HEK293 (cell line): ENCODE results near the gene ANO6.

Experiments used
- CTCF ChIA-PET: fragments of 350-600 bp; formaldehyde crosslinking; extraction: SDS; loops from one replicate; lab custom pipeline; 2021; ENCODE audit warnings: antibody characterized with exemption; lab: Yijun Ruan, JAX
- POLR2A ChIA-PET: fragments of 300-600 bp; formaldehyde crosslinking; extraction: SDS; loops from one replicate; lab custom pipeline; 2020; ENCODE audit warnings: antibody characterized with exemption, inconsistent platforms; lab: Yijun Ruan, JAX
- H3K27ac ChIP-seq: fragments of 200-500 bp; sonication (Bioruptor generic); 2 replicates; pipeline ENCODE4 v1.5.1; 2014; ENCODE audit warnings: low read depth, low read length, control low read depth, inconsistent platforms; ENCODE audit errors: extremely low read depth
- H3K36me3 ChIP-seq, 2 experiments: fragments of 200-500 bp in 1 of 2; sonication (Bioruptor generic) in 1 of 2; 1 replicate in 1 of 2; 2 replicates in 1 of 2; pipeline ENCODE4 v1.5.1; 2014 to 2017; ENCODE audit warnings: inconsistent platforms in 2 of 2, low read length in 2 of 2; ENCODE audit not compliant: control insufficient read depth in 2 of 2, insufficient read depth in 1 of 2
- H3K4me1 ChIP-seq: fragments of 200-500 bp; sonication (Bioruptor generic); 2 replicates; pipeline ENCODE4 v1.5.1; 2014; ENCODE audit warnings: mild to moderate bottlenecking, low read length, inconsistent platforms; ENCODE audit not compliant: control insufficient read depth, insufficient read depth
- H3K4me3 ChIP-seq: 2 replicates; pipeline ENCODE4 v1.5.1; 2011; ENCODE audit warnings: low read depth, mild to moderate bottlenecking, control low read depth, low read length, moderate library complexity
- H3K9me3 ChIP-seq: fragments of 200-500 bp; sonication (Bioruptor generic); 2 replicates; pipeline ENCODE4 v1.5.1; 2014; ENCODE audit warnings: low read depth, low read length, inconsistent platforms; ENCODE audit not compliant: control insufficient read depth, insufficient read depth
- BCL11A ChIP-seq: fragments of 450-650 bp; formaldehyde crosslinking; IDR thresholded peaks from 2 replicates; pipeline ENCODE4 v1.5.1; 2016; ENCODE audit warnings: low read depth, missing biosample characterization, missing genetic modification characterization
- FEZF1 ChIP-seq: fragments of 450-650 bp; formaldehyde crosslinking; IDR thresholded peaks from 2 replicates; pipeline ENCODE4 v1.5.1; 2016; ENCODE audit warnings: missing biosample characterization, missing genetic modification characterization
- KLF7 ChIP-seq: fragments of 450-650 bp; formaldehyde crosslinking; IDR thresholded peaks from 2 replicates; pipeline ENCODE4 v1.5.1; 2016; ENCODE audit warnings: missing biosample characterization, missing genetic modification characterization, borderline replicate concordance
- MYNN ChIP-seq: fragments of 450-650 bp; formaldehyde crosslinking; IDR thresholded peaks from 2 replicates; pipeline ENCODE4 v1.5.1; 2016; ENCODE audit warnings: missing biosample characterization, missing genetic modification characterization, borderline replicate concordance
- MZF1 ChIP-seq: fragments of 450-650 bp; formaldehyde crosslinking; IDR thresholded peaks from 2 replicates; pipeline ENCODE4 v1.5.1; 2017; ENCODE audit warnings: missing biosample characterization, missing genetic modification characterization, borderline replicate concordance
- PRDM1 ChIP-seq: fragments of 450-650 bp; formaldehyde crosslinking; IDR thresholded peaks from 2 replicates; pipeline ENCODE4; 2016; ENCODE audit warnings: missing biosample characterization, missing genetic modification characterization
- PRDM4 ChIP-seq: fragments of 450-650 bp; formaldehyde crosslinking; IDR thresholded peaks from 2 replicates; pipeline ENCODE4 v1.5.1; 2017; ENCODE audit warnings: missing biosample characterization, missing genetic modification characterization
- RBAK ChIP-seq: fragments of 450-650 bp; formaldehyde crosslinking; IDR thresholded peaks from 2 replicates; pipeline ENCODE4 v1.5.1; 2016; ENCODE audit warnings: missing biosample characterization, missing genetic modification characterization
- REPIN1 ChIP-seq: fragments of 450-650 bp; formaldehyde crosslinking; IDR thresholded peaks from 2 replicates; pipeline ENCODE4 v1.5.1; 2017; ENCODE audit warnings: missing biosample characterization, missing genetic modification characterization, low read depth
- TRIM28 ChIP-seq: IDR thresholded peaks from 2 replicates; pipeline ENCODE4 v1.6.1; 2011; ENCODE audit warnings: low read length, control low read depth, borderline replicate concordance
- YY2 ChIP-seq: fragments of 450-650 bp; formaldehyde crosslinking; IDR thresholded peaks from 2 replicates; pipeline ENCODE4 v1.5.1; 2016; ENCODE audit warnings: missing biosample characterization, missing genetic modification characterization
- ZNF426 ChIP-seq: fragments of 450-650 bp; formaldehyde crosslinking; IDR thresholded peaks from 2 replicates; pipeline ENCODE4 v1.5.1; 2017; ENCODE audit warnings: missing biosample characterization, missing genetic modification characterization, mild to moderate bottlenecking, inconsistent platforms, moderate library complexity
- ZNF433 ChIP-seq: fragments of 450-650 bp; formaldehyde crosslinking; IDR thresholded peaks from 2 replicates; pipeline ENCODE4 v1.5.1; 2016; ENCODE audit warnings: missing biosample characterization, missing genetic modification characterization, low read depth
- ZNF449 ChIP-seq: fragments of 450-650 bp; formaldehyde crosslinking; IDR thresholded peaks from 2 replicates; pipeline ENCODE4 v1.5.1; 2017; ENCODE audit warnings: missing biosample characterization, mild to moderate bottlenecking, missing genetic modification characterization, moderate library complexity
- ZNF48 ChIP-seq: fragments of 450-650 bp; formaldehyde crosslinking; IDR thresholded peaks from 2 replicates; pipeline ENCODE4 v1.5.1; 2016; ENCODE audit warnings: missing biosample characterization, missing genetic modification characterization
- ZNF510 ChIP-seq: fragments of 450-650 bp; formaldehyde crosslinking; IDR thresholded peaks from 2 replicates; pipeline ENCODE4 v1.5.1; 2018; ENCODE audit warnings: mild to moderate bottlenecking, missing genetic modification characterization, missing biosample characterization; ENCODE audit not compliant: insufficient replicate concordance
- ZNF776 ChIP-seq: fragments of 450-650 bp; formaldehyde crosslinking; IDR thresholded peaks from 2 replicates; pipeline ENCODE4 v1.5.0; 2017; ENCODE audit warnings: missing biosample characterization, missing genetic modification characterization, borderline replicate concordance
- ZNF785 ChIP-seq: fragments of 450-650 bp; formaldehyde crosslinking; IDR thresholded peaks from 2 replicates; pipeline ENCODE4 v1.5.1; 2016; ENCODE audit warnings: missing biosample characterization, missing genetic modification characterization

Gene ANO6

GRCh38 chr12:45192707-45193106, 23.2 kb upstream of the ANO6 start (continued):
- no peak for TF ChIP-seq ZNF449 (tag by site-specific recombination)

- Histone ChIP-seq H3K4me3 (no peak overlapping the region), H3K27ac (no peak overlapping the region), H3K36me3 (no peaks in the 10 kb centered on the region), H3K4me1 (no peaks in the 10 kb centered on the region), H3K9me3 (no peaks in the 10 kb centered on the region)
- TF ChIP-seq ZNF426 (tag by site-specific recombination) = no peak
- CTCF ChIA-PET = interaction anchor here (0.7 to 2.1 kb wide), 2 partner anchors 15 kb away, joined by 3 to 7 read pairs; partner anchors contain the start of gene ANO6
- POLR2A ChIA-PET = interaction anchor here (0.9 kb wide), 1 partner anchor 15 kb away, joined by 3 read pairs; the partner anchor contains the start of gene ANO6
Observed at GRCh38 chr12:45200491-45201043, 15.3 kb upstream of the ANO6 start.

GRCh38 chr12:45203767-45204166, 12.1 kb upstream of the ANO6 start:
- H3K4me1 ChIP-seq = no peaks in the 10 kb centered on the region
- CTCF ChIA-PET = no interaction called here
- H3K36me3 ChIP-seq = no peaks in the 10 kb centered on the region
- TF ChIP-seq ZNF785 (tag by site-specific recombination) (no peak), ZNF776 (tag by site-specific recombination) (no peak), REPIN1 (tag by site-specific recombination) (no peak), PRDM4 (tag by site-specific recombination) (no peak), FEZF1 (tag by site-specific recombination) (no peak), TRIM28 (no peak), ZNF510 (tag by site-specific recombination) (no peak), KLF7 (tag by site-specific recombination) (no peak), YY2 (tag by site-specific recombination) (no peak), MYNN (tag by site-specific recombination) (no peak), ZNF433 (tag by site-specific recombination) (no peak), RBAK (tag by site-specific recombination) (no peak), PRDM1 (tag by site-specific recombination) (no peak), MZF1 (tag by site-specific recombination) (no peak), BCL11A (tag by site-specific recombination) (no peak), ZNF48 (tag by site-specific recombination) (no peak)
- no peaks in the 10 kb centered on the region for H3K9me3 ChIP-seq
- POLR2A ChIA-PET = no interaction called here
- no peak overlapping the region for H3K27ac ChIP-seq
- H3K4me3 ChIP-seq = no peak overlapping the region
